HepG2 (cell line): ENCODE data around the gene ZNF554. TPM values are rescaled to one million over a fixed set of nuclear protein-coding genes. Genes with fewer than 3 reads are reported as not detected.

Source experiments
- ARID2 ChIP-seq: sonication (generic); formaldehyde crosslinking; IDR thresholded peaks from 2 replicates; pipeline ENCODE4 v1.8.1; 2022; ENCODE audit warnings: mild to moderate bottlenecking, missing genetic modification reagents, borderline replicate concordance
- BORCS8-MEF2B ChIP-seq: sonication (generic); formaldehyde crosslinking; IDR thresholded peaks from 2 replicates; pipeline ENCODE4 v1.8.0; 2022; ENCODE audit warnings: mild to moderate bottlenecking, missing genetic modification reagents
- DMAP1 ChIP-seq: IDR thresholded peaks from 2 replicates; pipeline ENCODE4 v1.6.1; 2016
- HMG20B ChIP-seq: conservative IDR thresholded peaks from 2 replicates; pipeline ENCODE4 v1.6.1; 2016; ENCODE audit warnings: missing genetic modification reagents, missing compliant biosample characterization
- HNRNPH1 ChIP-seq: fragments of 200-400 bp; formaldehyde crosslinking; optimal IDR thresholded peaks from 2 replicates; pipeline ENCODE3; 2017; ENCODE audit warnings: mild to moderate bottlenecking, low read depth, low read length
- ISL2 ChIP-seq: sonication (generic); formaldehyde crosslinking; IDR thresholded peaks from 2 replicates; pipeline ENCODE4 v1.5.0; 2020; ENCODE audit warnings: missing genetic modification reagents
- LCORL ChIP-seq, 2 experiments: fragments of 450-650 bp in 1 of 2; sonication (generic) in 1 of 2; formaldehyde crosslinking in 1 of 2; IDR thresholded peaks; 2 replicates each; pipeline versions ENCODE4 v1.5.0 to v1.6.1; 2017 to 2020; ENCODE audit warnings: antibody characterized with exemption in 1 of 2, missing genetic modification reagents in 1 of 2
- PLRG1 ChIP-seq: fragments of 450-650 bp; conservative IDR thresholded peaks from 2 replicates; pipeline ENCODE4 v1.6.1; 2016
- XBP1 ChIP-seq: sonication (generic); formaldehyde crosslinking; IDR thresholded peaks from 2 replicates; pipeline ENCODE4 v1.5.0; 2020; ENCODE audit warnings: missing genetic modification reagents
- ZBTB2 ChIP-seq: sonication (generic); formaldehyde crosslinking; IDR thresholded peaks from 2 replicates; pipeline ENCODE4 v1.8.0; 2022; ENCODE audit warnings: low read depth, missing genetic modification reagents
- ZHX2 ChIP-seq, 2 experiments: sonication (generic) in 1 of 2; formaldehyde crosslinking in 1 of 2; IDR thresholded peaks; 2 replicates each; pipeline versions ENCODE4 v1.6.1 to v1.9.0; 2014 to 2022; ENCODE audit warnings: antibody characterized with exemption in 1 of 2, borderline replicate concordance in 1 of 2, inconsistent platforms in 1 of 2, low read depth in 1 of 2, missing genetic modification reagents in 1 of 2
- ZNF33A ChIP-seq: sonication (generic); formaldehyde crosslinking; IDR thresholded peaks from 2 replicates; pipeline ENCODE4 v1.5.1; 2020; ENCODE audit warnings: missing genetic modification reagents, mild to moderate bottlenecking, moderate library complexity, borderline replicate concordance
- ZNF33B ChIP-seq: sonication (generic); formaldehyde crosslinking; IDR thresholded peaks from 2 replicates; pipeline ENCODE4 v1.5.1; 2020; ENCODE audit warnings: mild to moderate bottlenecking, missing genetic modification reagents
- ZNF746 ChIP-seq: sonication (generic); formaldehyde crosslinking; IDR thresholded peaks from 2 replicates; pipeline ENCODE4 v1.8.0; 2022; ENCODE audit warnings: mild to moderate bottlenecking, missing genetic modification reagents
- ZNF749 ChIP-seq: sonication (generic); formaldehyde crosslinking; IDR thresholded peaks from 2 replicates; pipeline ENCODE4 v1.8.0; 2022; ENCODE audit warnings: mild to moderate bottlenecking, missing genetic modification reagents, moderate library complexity, borderline replicate concordance
- ZNF761 ChIP-seq: sonication (generic); formaldehyde crosslinking; conservative IDR thresholded peaks from 2 replicates; pipeline ENCODE4 v1.4.0; 2020; ENCODE audit warnings: mild to moderate bottlenecking, missing genetic modification reagents
- ZNF777 ChIP-seq: sonication (generic); formaldehyde crosslinking; IDR thresholded peaks from 2 replicates; pipeline ENCODE4 v1.4.0; 2020; ENCODE audit warnings: missing genetic modification reagents
- ZNF800 ChIP-seq: sonication (generic); formaldehyde crosslinking; IDR thresholded peaks from 2 replicates; pipeline ENCODE4 v1.4.0; 2020; ENCODE audit warnings: missing genetic modification reagents
- polyA plus RNA-seq, 8 experiments: library from polyadenylated mRNA; depleted of rRNA in 3 of 8; stranded (reverse) in 7 of 8; unstranded in 1 of 8; fragments of >200 nt; fragmentation: Illumina TruSeq in 4 of 8; extraction: Trizol in 4 of 8; gene quantifications; 2 replicates each; pipeline versions ENCODE4 v1.2.1 to v1.2.3, GENCODE V29; 2011 to 2016; ENCODE audit warnings: low read depth in 4 of 8, missing spikeins in 1 of 8, mixed read lengths in 1 of 8; ENCODE audit not compliant: insufficient read depth in 1 of 8
- total RNA-seq, 5 experiments: library from RNA; depleted of rRNA; stranded (reverse); fragments of >200 nt; fragmentation: Illumina TruSeq; extraction: Trizol; gene quantifications; 2 replicates each; pipeline ENCODE4 v1.2.3, GENCODE V29; 2016; ENCODE audit warnings: low read depth in 1 of 5
- TF ChIP-seq, protein P1 (sequence below): sonication (generic); formaldehyde crosslinking; conservative IDR thresholded peaks from 2 replicates; pipeline ENCODE4 v1.8.1; 2023; ENCODE audit warnings: missing genetic modification reagents

ZNF554 gene
- total and polyA plus RNA-seq, 2 of the 13 experiments (the other 11 are each of a cell fraction or from before 2014, with no cell fraction given): 2.2 to 2.7 TPM

- no peak for TF ChIP-seq ZBTB2 (CRISPR knock-in tag)
- TF ChIP-seq ZNF761: 0 out of 2 replicates have a peak, but pooled peaks have one; percentile 17
- TF ChIP-seq ISL2 (CRISPR knock-in tag): peak; percentile 75
- no peak for TF ChIP-seq ZNF749 (CRISPR knock-in tag)
- peak; percentile 41; the same call in 1 of the 2 replicates for TF ChIP-seq ZNF800 (CRISPR knock-in tag)
- TF ChIP-seq LCORL (IDR thresholded peaks at IDR 0.05): no peak
- peak; percentile 70; the same call in 1 of the 2 replicates for TF ChIP-seq LCORL (CRISPR knock-in tag; IDR thresholded peaks at IDR 0.05)
- TF ChIP-seq BORCS8-MEF2B (CRISPR knock-in tag): peak; percentile 25; the same call in 1 of the 2 replicates
- peak; percentile 40; the same call in 1 of the 2 replicates for TF ChIP-seq DMAP1 (CRISPR knock-in tag)
- no peak for TF ChIP-seq ZNF33B
- TF ChIP-seq ZNF777 (CRISPR knock-in tag): no peak
- TF ChIP-seq PLRG1: no peak
- no peak for TF ChIP-seq HMG20B (CRISPR knock-in tag)
- no peak for TF ChIP-seq ZHX2 (IDR thresholded peaks at IDR 0.05; ENCODE audit: low read depth)
- no peak for TF ChIP-seq ZHX2 (CRISPR knock-in tag; IDR thresholded peaks at IDR 0.05; ENCODE audit: borderline replicate concordance)
- TF ChIP-seq, protein P1, sequence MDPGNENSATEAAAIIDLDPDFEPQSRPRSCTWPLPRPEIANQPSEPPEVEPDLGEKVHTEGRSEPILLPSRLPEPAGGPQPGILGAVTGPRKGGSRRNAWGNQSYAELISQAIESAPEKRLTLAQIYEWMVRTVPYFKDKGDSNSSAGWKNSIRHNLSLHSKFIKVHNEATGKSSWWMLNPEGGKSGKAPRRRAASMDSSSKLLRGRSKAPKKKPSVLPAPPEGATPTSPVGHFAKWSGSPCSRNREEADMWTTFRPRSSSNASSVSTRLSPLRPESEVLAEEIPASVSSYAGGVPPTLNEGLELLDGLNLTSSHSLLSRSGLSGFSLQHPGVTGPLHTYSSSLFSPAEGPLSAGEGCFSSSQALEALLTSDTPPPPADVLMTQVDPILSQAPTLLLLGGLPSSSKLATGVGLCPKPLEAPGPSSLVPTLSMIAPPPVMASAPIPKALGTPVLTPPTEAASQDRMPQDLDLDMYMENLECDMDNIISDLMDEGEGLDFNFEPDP: no peak
- peak; percentile 86 for TF ChIP-seq ZNF746 (CRISPR knock-in tag)
- TF ChIP-seq XBP1: no peak
- TF ChIP-seq ARID2 (CRISPR knock-in tag): no peak
- no peak for TF ChIP-seq ZNF33A (CRISPR knock-in tag)
- TF ChIP-seq HNRNPH1: no peak
These were observed 29.0 kb upstream of the ZNF554 start (continued) for GRCh38 chr19:2790557-2791271.
